Dedifferentiated amniotic fluid mesenchymal stem cell (primary cell): ENCODE data around the gene DARS1.
"Not testable (repeated sequence)": the region's sequence is repeated elsewhere in the genome, so short reads cannot be mapped to it uniquely, and the experiment has no call there.

Experiments used
- DNase-seq: peaks from one replicate; pipeline ENCODE4 v3.0.0-alpha.2; 2016; ENCODE audit errors: extremely low spot score

DARS1 gene

DNA sequence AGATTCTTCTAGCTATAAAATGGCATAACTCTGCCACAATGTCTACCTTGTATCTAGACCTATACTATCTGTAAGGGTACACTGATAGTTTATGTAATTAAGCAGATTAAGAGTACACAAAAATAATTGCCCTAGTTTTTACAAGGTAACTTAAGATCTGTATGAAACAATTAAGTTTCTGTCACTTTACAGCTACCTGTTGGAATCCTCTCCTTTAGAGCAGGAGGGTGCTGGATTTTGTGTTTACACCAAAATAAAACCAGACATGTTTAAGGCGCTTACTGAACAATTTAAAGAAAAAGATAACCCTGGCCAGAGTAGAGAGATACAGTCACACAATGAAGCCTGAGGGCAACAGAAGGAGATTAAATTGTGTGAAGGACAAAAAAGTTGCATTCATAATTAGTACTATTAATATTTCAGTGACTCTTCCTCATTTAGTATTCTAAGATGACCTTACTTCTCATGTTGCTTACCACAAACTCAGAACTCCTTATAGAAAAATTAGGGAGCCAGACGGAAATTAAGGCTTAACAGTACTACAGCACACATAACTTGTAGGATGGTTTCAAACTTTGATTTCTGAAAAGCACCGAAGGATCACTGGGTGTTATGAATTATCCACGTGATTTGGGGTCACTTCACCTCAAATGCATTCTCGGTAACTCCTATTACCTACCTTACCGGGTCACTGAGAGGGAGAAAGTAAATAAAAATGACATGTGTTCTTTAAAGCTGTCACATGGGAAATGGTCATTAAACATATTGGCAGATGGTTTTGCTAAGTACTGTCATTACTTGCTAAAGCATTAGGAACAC, 1.0 kb downstream of the DARS1 start:
- no peak for DNase-seq

DNA sequence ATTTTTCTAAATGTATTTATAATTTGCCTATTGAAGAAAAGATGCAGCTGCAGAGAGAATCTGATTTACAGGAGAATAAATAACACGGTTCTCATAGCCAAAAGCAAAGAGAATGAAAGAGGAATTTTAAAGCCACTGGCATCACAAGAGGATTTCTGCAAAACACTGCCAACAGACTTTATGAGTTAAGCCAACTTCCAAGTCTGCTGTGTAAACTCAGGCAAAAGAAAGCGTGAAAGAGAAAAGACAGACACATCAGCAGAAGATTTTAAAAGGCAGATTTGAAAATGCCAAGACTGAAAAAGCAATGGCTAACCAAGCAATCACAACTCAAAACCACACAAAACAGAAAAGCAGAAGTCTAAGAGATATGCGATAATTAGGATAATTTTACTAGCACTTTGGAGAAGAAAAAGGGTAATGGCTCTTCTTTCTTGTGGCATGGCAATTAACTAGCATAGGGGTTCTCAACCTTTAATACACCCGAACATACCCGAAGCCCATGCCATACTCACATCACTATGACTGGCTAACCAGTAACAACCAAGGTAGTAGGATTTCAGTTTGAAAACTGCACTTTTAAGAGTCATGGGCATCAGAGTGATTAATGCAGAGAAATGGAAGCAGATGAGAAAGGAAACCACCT, 4.9 kb downstream of the DARS1 start:
- DNase-seq, result no peak

DNA sequence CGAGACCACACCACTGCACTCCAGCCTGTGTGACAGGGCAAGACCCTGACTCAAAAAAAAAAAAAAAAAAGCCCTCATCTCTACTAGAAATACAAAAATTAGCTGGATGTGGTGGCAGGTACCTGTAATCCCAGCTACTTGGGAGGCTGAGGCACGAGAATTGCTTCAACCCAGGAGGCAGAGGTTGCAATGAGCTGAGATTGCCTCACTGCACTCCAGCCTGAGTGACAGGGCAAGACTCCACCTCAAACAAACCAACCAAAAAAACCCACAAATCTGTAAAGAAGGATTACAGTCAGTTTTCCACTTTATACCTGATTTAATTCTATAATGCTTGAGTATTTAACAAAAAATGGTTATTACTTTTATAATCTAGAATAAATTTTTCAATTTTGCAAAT, 9.7 kb downstream of the DARS1 start:
- no peak for DNase-seq

DNA sequence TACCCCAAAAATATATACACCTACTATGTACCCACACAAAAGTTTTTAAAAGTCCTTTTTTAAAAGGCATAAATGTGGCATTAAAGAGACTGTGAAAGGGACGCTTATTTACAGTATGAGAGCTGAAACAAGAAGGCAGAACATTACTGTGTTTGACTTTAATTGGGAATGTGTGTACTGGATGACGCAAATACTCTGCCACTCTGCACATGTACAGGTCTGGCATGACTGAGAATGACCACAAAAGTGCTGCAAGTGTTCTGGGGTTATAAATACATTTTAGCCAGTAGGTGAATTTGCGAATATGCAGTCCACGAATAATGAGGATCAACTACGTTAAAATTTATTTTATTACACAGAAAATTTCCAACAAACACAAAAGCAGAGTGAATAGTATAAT, 11.4 kb downstream of the DARS1 start:
- DNase-seq, result no peak

DNA sequence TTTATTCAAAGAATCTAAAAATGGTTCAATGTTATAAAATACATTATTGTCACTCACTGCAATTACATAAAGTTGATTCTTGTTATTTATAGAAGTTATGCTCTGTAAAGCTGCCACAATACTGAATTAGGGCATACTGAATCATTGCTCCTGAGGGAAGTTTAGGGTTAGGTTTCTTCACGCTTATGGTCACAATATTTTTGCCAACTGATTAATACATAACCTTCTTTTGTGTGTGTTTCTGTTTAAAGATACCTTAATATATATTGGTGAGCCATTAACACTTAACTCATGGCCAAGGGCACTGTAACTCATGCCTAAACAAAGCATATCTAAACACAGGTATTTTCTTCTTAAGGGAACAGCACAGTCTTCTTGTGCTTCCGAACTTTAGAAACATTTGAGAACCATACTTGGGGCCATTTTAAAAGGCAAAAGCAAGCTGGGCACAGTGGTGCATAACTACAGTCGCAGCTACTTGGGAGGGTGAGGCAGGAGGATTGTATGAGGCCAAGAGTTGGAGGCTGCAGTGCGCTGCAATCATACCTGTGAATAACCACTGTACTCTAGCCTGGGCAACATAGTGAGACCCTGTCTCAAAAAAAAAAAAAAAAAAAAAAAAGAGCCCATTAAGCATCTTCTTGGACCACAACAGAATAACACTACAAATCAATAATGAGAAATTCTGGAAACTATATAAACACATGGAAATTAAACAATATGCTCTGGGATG, 15.6 kb downstream of the DARS1 start:
- DNase-seq, result no peak

DNA sequence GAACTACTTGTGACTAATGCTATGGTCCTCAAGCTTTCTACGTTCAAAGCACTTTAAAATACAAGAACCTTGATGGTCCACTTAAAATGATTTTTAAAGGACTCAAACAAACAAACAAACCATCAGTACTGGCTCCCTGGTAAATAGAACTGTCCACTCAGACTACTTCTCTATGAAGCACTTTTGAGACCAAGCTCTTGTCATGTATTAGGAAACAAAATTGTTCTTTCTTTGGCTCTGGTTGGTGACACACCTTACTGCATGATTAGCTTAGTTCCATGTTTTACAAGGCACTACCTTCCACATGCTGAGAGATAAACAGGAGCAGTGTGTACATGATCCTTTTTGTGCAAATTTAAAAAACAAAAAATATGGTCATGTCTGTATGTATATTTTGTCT, 19.7 kb downstream of the DARS1 start:
- no peak for DNase-seq

DNA sequence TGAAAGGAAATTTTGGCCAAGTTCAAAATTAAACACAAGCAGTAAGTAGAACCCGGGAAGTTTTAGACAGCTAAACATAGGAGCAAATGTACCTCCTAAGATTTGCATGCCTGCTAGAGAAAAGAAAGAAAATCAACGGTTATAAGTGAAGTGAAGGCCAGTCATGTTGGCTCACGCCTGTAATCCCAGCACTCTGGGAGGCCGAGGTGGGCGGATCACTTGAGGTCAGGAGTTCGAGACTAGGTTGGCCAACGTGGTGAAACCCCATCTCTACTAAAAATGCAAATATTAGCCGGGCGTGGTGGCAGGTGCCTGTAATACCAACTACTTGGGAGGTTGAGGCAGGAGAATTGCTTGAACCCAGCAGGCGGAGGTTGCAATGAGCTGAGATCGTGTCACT, 21.0 kb downstream of the DARS1 start:
- not testable (repeated sequence) for DNase-seq

DNA sequence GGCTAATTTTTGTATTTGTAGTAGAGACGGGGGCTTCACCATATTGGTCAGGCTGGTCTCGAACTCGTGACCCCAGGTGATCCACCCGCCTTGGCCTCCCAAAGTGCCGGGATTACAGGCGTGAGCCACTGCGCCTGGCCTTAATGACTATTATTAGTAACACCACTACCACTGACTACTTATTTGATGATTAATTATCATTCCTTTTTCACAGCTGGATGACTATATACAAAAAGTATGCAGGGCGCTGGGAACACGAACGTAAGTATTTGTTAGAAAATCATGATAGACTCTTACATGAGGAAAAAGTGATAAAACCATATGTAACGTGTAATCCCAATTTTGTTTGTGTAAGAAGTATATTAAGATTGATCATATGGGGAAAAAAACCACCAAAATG, 21.6 kb downstream of the DARS1 start:
- no peak for DNase-seq

DNA sequence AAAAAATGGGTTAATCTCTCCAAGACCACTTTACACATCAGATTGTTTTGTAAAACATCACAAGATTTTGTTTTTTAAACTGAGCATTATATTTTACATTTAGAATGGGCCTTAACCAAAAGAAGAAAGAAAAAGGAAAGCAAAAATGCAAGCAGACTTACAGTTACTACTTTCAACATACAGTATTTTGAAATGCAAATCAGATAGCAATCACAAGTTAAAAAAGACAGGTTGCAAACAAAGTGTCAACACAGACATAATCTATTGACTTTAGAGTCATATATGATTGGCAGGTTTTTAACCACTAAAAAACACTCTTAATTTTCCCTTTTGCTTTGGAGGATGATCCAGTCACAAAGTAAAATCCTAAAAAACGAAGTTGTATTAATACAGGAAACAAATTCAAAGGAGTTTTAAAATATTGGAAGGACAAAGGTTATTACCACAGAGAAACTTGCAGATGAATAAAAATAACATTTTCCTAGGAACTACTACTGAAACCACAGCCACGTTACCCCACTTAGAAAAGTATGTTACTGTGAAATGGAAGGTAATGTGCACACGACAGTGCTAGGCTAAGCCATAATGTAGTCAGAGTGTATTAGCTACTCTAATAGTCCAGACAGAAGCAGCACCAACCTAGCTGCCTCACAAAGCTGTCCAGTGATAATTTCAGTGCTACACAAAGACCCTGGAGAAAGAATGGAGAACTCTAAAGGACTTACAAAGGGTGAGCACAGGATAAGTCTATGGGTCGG, 22.9 kb downstream of the DARS1 start:
- DNase-seq, result no peak

DNA sequence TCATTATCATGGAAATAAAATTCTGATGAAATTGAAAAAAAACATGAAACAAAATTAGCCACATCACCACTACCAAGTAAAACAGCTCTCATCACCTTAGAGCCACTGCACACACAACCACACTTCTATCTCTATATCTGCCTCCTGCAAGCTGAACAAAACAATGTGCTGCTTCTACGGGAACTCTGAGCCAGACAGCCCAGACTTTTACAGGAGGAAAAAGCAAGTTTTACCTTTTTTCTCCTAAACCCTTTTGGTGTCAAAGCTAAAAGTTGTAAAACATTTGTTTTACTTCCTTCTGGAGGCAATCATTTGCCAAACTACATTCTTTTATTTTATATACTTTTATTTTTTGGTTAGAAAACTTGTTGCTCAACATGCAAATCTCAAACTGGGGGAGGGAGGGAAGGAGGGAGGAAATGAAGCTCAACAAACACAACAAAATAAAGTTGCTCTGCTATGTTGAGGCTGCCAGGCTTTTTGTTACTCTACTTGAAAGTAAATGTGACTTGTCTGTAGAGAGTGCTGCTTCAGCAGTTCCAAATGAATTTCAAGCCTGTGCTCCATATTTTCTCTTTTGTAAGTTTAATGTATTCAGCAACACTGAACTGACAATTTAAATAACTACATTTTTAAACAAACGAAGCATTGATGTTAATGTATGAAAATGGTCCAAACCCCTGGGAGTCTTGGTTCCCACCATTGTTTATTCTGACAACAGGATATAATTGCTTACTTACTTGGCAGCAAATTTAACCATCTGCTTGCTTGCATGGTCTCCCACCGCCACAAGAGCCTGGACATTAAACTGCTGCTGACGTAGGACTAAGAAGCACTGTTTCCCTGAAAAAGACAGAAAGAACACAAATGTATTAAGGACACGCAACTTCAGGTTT, 24.5 kb downstream of the DARS1 start:
- DNase-seq, result no peak

DNA sequence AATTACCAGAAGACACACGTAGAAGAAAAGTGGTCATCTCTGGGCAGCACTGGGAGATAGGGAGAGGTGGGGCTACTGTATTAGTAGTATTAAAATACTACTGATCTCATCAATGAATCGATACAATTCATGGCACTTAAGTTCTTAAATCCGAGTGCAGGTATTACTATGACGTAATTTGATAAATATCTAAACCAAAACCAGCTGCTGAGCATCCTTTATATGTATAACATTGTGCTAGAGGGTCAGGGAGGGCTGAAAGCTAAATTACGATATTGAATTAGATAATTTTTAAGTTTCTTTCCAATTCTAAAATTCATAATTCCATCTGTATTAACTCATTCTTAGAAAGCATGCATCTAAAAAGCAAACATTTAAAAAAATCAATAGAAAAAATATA, 25.3 kb downstream of the DARS1 start:
- DNase-seq, result no peak

DNA sequence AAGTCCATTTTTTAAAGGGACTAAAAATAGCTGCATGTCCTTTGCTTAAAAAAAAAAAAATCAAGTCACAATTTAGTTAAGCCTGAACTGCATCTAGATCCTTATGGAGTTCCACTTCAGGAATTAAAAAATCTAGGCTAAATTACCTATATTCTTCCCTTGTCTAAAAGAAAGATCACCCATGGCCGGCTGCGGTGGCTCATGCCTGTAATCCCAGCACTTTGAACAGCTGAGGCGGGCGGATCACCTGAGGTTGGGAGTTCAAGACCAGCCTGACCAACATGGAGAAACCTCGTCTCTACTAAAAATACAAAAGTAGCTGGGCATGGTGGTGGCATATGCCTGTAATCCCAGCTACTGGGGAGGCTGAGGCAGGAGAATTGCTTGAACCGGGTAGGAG, 26.5 kb downstream of the DARS1 start:
- DNase-seq, result not testable (repeated sequence)

DNA sequence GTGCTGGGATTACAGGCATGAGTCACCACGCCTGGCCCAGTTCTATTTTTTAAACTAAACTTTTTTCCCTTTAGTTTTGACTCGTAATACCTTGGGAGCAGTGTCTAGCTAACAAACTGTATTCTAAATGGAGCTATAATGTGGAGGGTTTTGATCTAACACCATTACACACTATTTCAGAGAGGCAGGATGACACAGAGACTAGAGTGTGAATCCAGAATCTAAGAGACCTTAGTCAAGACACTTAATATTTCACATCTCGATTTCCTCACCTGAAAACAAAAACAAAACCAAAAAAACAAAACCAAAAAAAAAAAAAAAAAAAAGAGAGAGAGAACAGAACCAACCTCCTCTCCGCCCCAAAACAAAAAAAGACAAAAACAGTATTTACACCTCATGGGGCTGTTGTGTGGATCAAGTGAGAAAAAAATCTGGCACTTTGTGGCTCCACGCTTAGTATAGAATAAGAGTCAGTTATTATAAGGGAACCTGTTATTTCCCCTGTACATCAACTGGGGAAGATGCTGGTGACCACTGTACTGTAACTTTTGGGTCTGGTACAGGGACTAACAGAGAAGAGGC, 31.3 kb downstream of the DARS1 start:
- no peak for DNase-seq

DNA sequence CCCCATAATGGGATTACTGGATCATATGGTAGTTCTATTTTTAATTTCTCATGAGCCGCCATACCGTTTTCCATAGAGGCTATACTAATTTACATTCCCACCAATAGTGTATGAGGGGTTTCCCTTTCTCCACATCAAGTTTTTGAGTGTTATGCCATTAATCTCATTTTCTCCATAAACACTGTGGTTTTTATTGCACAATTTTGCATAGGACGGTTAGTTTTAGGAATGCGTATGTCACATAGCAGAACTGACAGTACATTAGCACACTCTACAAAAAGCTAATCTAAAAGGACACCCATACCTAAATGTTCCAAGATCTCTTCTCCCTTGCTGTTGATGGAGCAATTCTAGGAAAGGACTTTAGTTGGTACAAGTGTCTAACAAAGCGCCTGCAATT, 32.5 kb downstream of the DARS1 start:
- DNase-seq, result no peak

DNA sequence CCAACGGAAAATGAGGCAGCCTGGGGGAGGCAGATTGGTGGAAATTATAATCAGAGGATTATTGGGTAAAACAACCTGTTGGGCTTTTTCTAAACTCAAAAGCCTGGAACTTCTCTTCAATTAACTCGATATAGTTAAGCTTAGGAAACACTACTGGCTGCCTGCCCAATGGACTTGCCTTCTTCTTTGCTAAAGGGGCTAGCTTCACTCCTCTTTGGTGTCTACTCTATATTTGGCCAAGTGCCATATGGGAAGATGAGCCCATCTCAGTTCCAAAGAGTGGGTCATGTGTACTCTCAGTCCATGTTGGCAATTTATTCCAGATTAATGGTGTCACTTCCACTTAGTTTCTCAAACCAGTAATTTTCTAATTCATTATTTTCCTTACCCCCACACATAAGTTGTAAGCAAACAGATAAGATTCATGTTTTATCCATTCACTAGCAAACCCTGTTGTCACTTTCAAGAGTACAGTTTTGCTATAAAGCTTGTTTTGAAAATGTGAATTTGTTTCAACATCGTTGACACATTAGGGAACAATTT, 34.3 kb downstream of the DARS1 start:
- DNase-seq, result no peak

DNA sequence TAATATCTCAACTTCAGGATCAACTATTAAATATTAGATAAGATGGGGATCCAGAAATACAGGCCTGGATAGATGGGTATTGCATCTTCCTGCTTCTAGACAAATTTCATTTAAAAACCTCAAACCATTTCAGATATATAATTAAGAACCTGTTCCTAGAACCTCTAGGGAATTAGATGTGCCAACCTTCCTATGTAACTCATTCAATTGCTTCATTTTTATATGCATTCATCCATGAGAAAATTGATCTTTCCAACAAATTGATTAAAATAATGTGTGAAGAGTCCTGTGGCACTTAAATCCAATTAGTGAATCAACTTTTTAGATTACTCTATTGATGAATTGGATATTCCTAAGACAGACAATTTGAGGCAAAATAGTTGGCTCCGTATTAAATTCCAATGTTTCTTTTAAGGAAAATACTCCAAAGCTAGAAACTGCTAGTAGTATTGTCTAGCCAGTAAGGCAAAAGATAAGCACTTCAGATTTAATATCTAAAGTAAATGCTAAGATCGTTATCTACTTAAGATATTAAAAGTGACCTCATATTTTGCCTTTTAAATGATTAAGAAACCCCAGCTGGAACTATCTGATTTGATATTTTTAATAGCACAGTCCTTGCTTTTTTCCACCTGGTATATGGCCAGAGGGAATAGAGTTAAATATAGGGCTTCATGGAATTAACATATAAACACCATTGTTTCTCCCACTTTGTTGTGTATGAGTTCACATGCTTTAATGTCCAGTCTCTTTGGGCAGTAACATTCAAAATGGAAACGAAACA, 35.8 kb downstream of the DARS1 start:
- no peak for DNase-seq

DNA sequence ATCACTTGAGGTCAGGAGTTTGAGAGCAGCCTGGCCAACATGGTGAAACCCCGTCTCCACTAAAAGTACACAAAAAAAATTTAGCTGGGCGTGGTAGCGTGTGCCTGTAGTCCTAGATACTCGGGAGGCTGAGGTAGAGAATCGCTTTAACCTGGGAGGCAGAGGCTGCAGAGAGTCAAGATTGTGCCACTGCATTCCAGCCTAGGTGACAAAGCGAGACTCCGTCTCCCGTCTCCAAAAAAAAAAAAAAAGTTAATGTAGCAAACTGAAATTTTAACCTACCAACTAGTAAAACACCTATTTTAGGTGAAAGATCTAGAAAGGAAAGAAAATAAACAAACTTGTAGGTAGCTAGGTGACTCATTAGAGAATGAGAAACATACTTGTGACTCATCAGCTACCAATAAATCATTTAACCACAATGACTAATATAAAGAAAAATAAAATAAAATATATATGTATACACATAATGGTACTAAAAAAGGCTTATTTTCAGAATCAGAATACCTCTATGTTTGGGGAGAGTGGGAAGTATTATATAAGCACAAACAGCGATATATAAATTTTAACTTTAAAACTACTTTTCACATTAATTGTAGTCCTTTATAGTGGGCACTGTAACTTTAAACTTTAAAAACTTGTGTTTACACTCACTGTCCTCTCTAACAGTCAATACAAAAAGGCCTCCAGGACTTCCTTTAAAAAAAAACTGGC, 36.6 kb downstream of the DARS1 start:
- DNase-seq, result no peak

DNA sequence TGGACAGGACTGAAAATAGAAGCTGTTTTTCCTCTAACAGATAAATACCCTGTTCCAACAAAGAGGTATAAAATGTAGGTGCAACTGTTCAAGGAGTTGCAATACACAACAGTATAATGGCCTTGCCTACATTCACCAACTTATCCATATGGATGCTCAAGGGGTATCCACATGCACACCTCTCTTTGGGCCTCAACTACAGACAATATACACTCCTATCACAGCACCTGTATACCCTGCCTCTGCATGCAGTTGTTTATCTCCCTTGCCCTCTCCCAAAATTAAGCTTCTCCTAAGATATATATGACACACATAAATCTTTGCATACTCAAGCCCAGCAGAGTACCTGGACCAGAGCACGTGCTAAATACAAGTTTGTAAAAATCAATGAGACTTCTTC, 37.3 kb downstream of the DARS1 start:
- no peak for DNase-seq

DNA sequence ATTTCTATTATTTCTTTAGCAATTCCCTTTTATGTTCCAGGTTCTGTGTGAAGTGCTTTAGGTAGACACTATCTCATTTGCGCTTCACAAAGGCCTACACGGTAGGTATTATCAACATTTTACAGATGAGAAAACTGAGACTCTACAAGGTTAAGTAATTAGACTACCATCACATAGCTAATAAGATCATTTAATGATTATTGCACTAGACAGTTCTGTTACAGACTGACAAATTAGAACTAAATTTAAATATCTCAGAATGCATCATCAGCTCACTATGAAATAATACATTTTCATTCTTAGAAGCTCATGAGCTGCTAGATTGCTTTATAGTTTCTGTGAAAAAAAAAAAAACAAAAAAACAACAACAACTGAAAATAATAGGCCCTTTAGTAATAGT, 37.9 kb downstream of the DARS1 start:
- DNase-seq, result no peak
